Mesenchymal stem cell (in vitro differentiated cells and primary cell): Measurements from ENCODE around the gene SNED1.
A peak's percentile ranks its signal among the peaks of the same experiment; 100 is the strongest.

ENCODE experiments used
- DNase-seq: peaks from one replicate; pipeline ENCODE4 v3.0.0-alpha.2; 2013
- H2AFZ ChIP-seq: one replicate; pipeline ENCODE4 v1.6.1; 2013; ENCODE audit warnings: low read depth, mild to moderate bottlenecking, control low read depth, inconsistent platforms, low read length, moderate library complexity
- H2AK5ac ChIP-seq: 2 replicates; pipeline ENCODE4 v1.6.1; 2013; ENCODE audit warnings: low read length, moderate library complexity, mild to moderate bottlenecking, inconsistent platforms; ENCODE audit not compliant: severe bottlenecking
- H2BK120ac ChIP-seq: one replicate; pipeline ENCODE4 v1.6.1; 2013; ENCODE audit warnings: low read depth, mild to moderate bottlenecking, inconsistent platforms, low read length, moderate library complexity
- H2BK12ac ChIP-seq, 2 experiments: one replicate each; pipeline ENCODE4 v1.6.1; 2013; ENCODE audit warnings: inconsistent platforms in 2 of 2, low read length in 2 of 2, mild to moderate bottlenecking in 2 of 2, moderate library complexity in 2 of 2, control low read depth in 1 of 2
- H2BK15ac ChIP-seq: one replicate; pipeline ENCODE4 v1.6.1; 2013; ENCODE audit warnings: mild to moderate bottlenecking, low read depth, inconsistent platforms; ENCODE audit not compliant: poor library complexity, severe bottlenecking
- H2BK5ac ChIP-seq: 2 replicates; pipeline ENCODE4 v1.6.1; 2013; ENCODE audit warnings: low read depth, mild to moderate bottlenecking, low read length, control low read depth, inconsistent platforms; ENCODE audit not compliant: poor library complexity, severe bottlenecking
- H3K14ac ChIP-seq, 2 experiments: one replicate each; pipeline ENCODE4 v1.6.1; 2013; ENCODE audit warnings: inconsistent platforms in 2 of 2, low read length in 2 of 2, control low read depth in 1 of 2, mild to moderate bottlenecking in 1 of 2, moderate library complexity in 1 of 2
- H3K18ac ChIP-seq, 2 experiments: one replicate each; pipeline ENCODE4 v1.6.1; 2013; ENCODE audit warnings: inconsistent platforms in 2 of 2, low read length in 2 of 2, control low read depth in 1 of 2, low read depth in 1 of 2, mild to moderate bottlenecking in 1 of 2
- H3K23ac ChIP-seq, 2 experiments: one replicate each; pipeline ENCODE4 v1.6.1; 2013; ENCODE audit warnings: inconsistent platforms in 2 of 2, low read length in 2 of 2, mild to moderate bottlenecking in 2 of 2, moderate library complexity in 2 of 2, control low read depth in 1 of 2
- H3K27ac ChIP-seq: 2 replicates; pipeline ENCODE4 v1.5.1; 2013; ENCODE audit warnings: mild to moderate bottlenecking, moderate library complexity, low read length, control low read depth, inconsistent platforms; ENCODE audit not compliant: poor library complexity, severe bottlenecking
- H3K27me3 ChIP-seq, 2 experiments: 2 replicates each; pipeline versions ENCODE4 v1.6.1 to v1.7.0; 2013; ENCODE audit warnings: low read length in 2 of 2, mild to moderate bottlenecking in 2 of 2, moderate library complexity in 2 of 2, control low read depth in 1 of 2, inconsistent platforms in 1 of 2; ENCODE audit not compliant: control insufficient read depth in 1 of 2, insufficient read depth in 1 of 2
- H3K36me3 ChIP-seq, 2 experiments: 2 replicates each; pipeline versions ENCODE4 v1.6.1 to v1.7.0; 2013; ENCODE audit warnings: low read length in 2 of 2, control low read depth in 1 of 2, inconsistent platforms in 1 of 2, low read depth in 1 of 2, mild to moderate bottlenecking in 1 of 2; ENCODE audit not compliant: insufficient read depth in 2 of 2, control insufficient read depth in 1 of 2
- H3K4ac ChIP-seq, 2 experiments: one replicate each; pipeline ENCODE4 v1.6.1; 2013; ENCODE audit warnings: inconsistent platforms in 2 of 2, low read length in 2 of 2, mild to moderate bottlenecking in 2 of 2, moderate library complexity in 2 of 2, control low read depth in 1 of 2, low read depth in 1 of 2
- H3K4me1 ChIP-seq: 2 replicates; pipeline ENCODE4 v1.6.1; 2013; ENCODE audit warnings: low read depth, low read length, control low read depth; ENCODE audit not compliant: control insufficient read depth, insufficient read depth
- H3K4me2 ChIP-seq: 2 replicates; pipeline ENCODE4 v1.6.1; 2013; ENCODE audit warnings: low read length, mild to moderate bottlenecking, inconsistent platforms; ENCODE audit not compliant: poor library complexity, severe bottlenecking
- H3K4me3 ChIP-seq, 2 experiments: 2 replicates each; pipeline versions ENCODE4 v1.5.1 to v1.7.0; 2013; ENCODE audit warnings: low read length in 2 of 2, mild to moderate bottlenecking in 2 of 2, control low read depth in 1 of 2, low read depth in 1 of 2; ENCODE audit not compliant: insufficient read depth in 1 of 2
- H3K79me1 ChIP-seq: replicated peaks from 2 replicates; pipeline ENCODE4 v1.6.1; 2013; ENCODE audit warnings: mild to moderate bottlenecking, control low read depth, low read length, inconsistent platforms; ENCODE audit not compliant: poor library complexity, severe bottlenecking
- H3K9ac ChIP-seq: 2 replicates; pipeline ENCODE4 v1.7.0; 2013; ENCODE audit warnings: mild to moderate bottlenecking, low read length, moderate library complexity
- H3K9me3 ChIP-seq: 2 replicates; pipeline ENCODE4 v1.7.0; 2013; ENCODE audit warnings: mild to moderate bottlenecking, low read length; ENCODE audit not compliant: control insufficient read depth
- H4K8ac ChIP-seq: one replicate; pipeline ENCODE4 v1.6.1; 2013; ENCODE audit warnings: inconsistent platforms, mild to moderate bottlenecking, low read length, moderate library complexity
- H4K91ac ChIP-seq: one replicate; pipeline ENCODE4 v1.6.1; 2013; ENCODE audit warnings: mild to moderate bottlenecking, low read length, inconsistent platforms
- WGBS: methylation state at CpG from one replicate; pipeline ENCODE4 v1.1.7; 2013; ENCODE audit warnings: mixed read lengths; 5-methylcytosine and 5-hydroxymethylcytosine counted together

SNED1 gene

DNA sequence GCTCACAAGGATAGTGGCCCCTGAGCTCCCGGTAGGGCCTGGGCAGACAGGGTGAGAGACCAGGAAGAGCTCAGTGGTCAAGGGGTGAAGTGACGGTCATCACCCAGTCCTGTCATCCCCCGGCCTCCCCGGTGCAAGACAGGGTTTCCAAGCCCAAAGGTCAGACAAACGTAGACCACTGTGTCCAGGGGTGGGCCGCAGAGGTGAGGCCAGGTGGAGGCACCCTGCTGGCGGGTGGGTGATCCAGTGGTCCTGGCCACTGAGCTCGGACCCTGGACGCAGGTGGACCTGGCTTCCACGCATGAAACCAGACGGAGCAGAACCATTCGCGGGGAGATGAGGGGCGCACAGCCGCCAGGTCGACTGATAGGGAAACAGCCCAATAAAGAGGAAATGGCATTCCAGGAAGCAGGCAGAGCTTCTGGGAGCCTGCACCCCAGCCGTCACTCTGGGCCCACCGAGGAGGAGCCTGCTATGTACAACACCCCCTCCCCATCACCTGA, 14.4 kb upstream of the SNED1 start:
- Histone ChIP-seq H3K27ac (no peak overlapping the region), H2BK12ac (no peak overlapping the region), H3K4ac (no peak overlapping the region), H3K14ac (no peak overlapping the region), H3K79me1 (no peaks in the 10 kb centered on the region), H4K91ac (peak overlapping the region; percentile 15), H3K4me1 (peaks cover 10% of the 10 kb centered on the region), H2BK5ac (no peak overlapping the region), H3K4me3 (no peak overlapping the region), H3K4me2 (no peak overlapping the region), H3K36me3 (no peaks in the 10 kb centered on the region), H3K18ac (no peak overlapping the region), H2AK5ac (no peak overlapping the region), H3K9ac (no peak overlapping the region), H3K23ac (no peak overlapping the region), H3K9me3 (peaks cover 14% of the 10 kb centered on the region), H2AFZ (no peak overlapping the region), H2BK15ac (no peak overlapping the region), H4K8ac (no peak overlapping the region), H2BK120ac (no peak overlapping the region), H3K27me3 (peaks cover 0 to 31% of the 10 kb centered on the region in 2 experiments)
- no peak for DNase-seq
- 80% methylated on average over 16 of the region's 18 CpGs for WGBS

GRCh38 chr2:240985881-240986786, 12.3 kb upstream of the SNED1 start:
- Histone ChIP-seq H2BK120ac (no peak overlapping the region), H3K9me3 (peaks cover 16% of the 10 kb centered on the region), H2AFZ (no peak overlapping the region), H3K79me1 (no peaks in the 10 kb centered on the region), H3K4me1 (peaks cover 12% of the 10 kb centered on the region), H3K14ac (peak overlapping the region in 1 of 2 experiments; percentile 36), H3K4ac (no peak overlapping the region), H3K18ac (peak overlapping the region in 1 of 2 experiments; percentile 89), H2BK15ac (no peak overlapping the region), H3K27me3 (peaks cover 0 to 31% of the 10 kb centered on the region in 2 experiments), H3K4me3 (no peak overlapping the region), H3K9ac (peak overlapping the region; percentile 19), H2BK12ac (peak overlapping the region; percentile 65 to 75), H2BK5ac (no peak overlapping the region), H3K27ac (no peak overlapping the region), H2AK5ac (no peak overlapping the region), H3K4me2 (no peak overlapping the region), H4K91ac (peak overlapping the region; percentile 73), H3K36me3 (no peaks in the 10 kb centered on the region), H3K23ac (no peak overlapping the region), H4K8ac (peak overlapping the region; percentile 49)
- no peak for DNase-seq
- WGBS: 84% methylated on average over 19 of the region's 20 CpGs

DNA sequence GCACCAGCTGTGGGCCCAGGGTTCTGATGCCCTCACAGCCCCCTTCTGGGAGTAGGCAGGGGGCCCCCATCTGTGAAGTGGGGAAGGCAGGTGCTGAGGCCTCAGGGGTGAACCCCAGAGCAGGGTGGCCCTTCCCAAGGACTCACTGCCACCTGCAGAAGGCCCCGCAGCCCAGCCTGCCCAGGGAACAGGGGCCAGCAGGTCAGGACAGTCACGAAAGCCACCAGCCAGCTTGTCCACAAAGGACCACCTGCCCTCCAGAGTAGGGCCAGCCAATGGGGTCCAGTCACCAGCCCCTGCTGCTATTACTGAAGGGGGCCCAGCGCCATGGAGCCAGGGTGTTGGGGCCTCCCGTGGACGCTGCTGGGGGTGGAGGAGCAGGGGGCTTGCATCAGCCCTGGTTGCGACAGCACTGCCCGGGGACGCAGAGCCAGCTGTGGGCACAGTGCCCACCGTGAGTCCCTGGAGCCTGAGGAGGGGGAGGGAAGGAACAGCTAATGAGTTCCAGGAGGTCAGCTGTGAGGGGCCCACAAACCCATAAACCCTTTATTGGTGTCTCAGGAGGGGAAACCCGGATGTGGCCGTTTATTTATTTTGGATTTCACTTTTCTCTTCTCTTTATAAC, 11.5 kb upstream of the SNED1 start:
- H3K14ac ChIP-seq: peak overlapping the region in 1 of 2 experiments; percentile 4
- H4K91ac ChIP-seq: peak overlapping the region; percentile 95
- peaks cover 18% of the 10 kb centered on the region for H3K4me1 ChIP-seq
- H2BK120ac ChIP-seq: no peak overlapping the region
- peak overlapping the region; percentile 62 to 65 for H2BK12ac ChIP-seq
- H3K9ac ChIP-seq: peak overlapping the region; percentile 72
- H2AK5ac ChIP-seq: no peak overlapping the region
- no peak overlapping the region for H3K4me3 ChIP-seq
- peak; percentile 36 for DNase-seq
- no peak overlapping the region for H2BK15ac ChIP-seq
- H3K79me1 ChIP-seq: no peaks in the 10 kb centered on the region
- H2BK5ac ChIP-seq: no peak overlapping the region
- peaks cover 0 to 28% of the 10 kb centered on the region in 2 experiments for H3K27me3 ChIP-seq
- peak overlapping the region; percentile 80 for H4K8ac ChIP-seq
- H3K9me3 ChIP-seq: peaks cover 16% of the 10 kb centered on the region
- no peak overlapping the region for H3K4ac ChIP-seq
- no peak overlapping the region for H3K23ac ChIP-seq
- H2AFZ ChIP-seq: no peak overlapping the region
- no peaks in the 10 kb centered on the region for H3K36me3 ChIP-seq
- no peak overlapping the region for H3K4me2 ChIP-seq
- WGBS: 56% methylated on average over 9 of the region's 11 CpGs
- H3K27ac ChIP-seq: no peak overlapping the region
- peak overlapping the region; percentile 4 to 89 for H3K18ac ChIP-seq

DNA sequence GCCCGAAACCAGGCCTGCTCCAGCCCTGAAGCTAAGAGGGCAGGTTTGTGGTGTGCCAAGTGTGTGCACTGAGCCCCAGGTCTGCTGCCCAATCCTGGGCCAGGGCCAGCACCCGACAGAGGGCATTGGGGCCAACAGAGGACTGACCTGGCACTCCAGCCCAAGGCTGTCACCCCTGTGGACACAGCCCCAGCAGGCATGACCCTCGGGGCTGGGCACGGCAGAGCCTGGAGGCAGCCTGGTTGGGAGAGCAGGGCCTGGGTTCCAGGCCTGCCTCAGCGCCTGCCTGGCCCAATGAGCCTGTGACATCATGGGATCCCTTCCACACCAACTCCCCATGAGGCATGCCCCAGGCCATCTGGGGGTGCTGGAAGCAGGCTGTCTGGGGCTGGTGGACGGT, 10.8 kb upstream of the SNED1 start:
- Histone ChIP-seq H3K18ac (peak overlapping the region; percentile 25 to 34), H2BK15ac (no peak overlapping the region), H2BK120ac (peak overlapping the region; percentile 3), H4K91ac (peak overlapping the region; percentile 86), H3K79me1 (no peaks in the 10 kb centered on the region), H3K9ac (peak overlapping the region; percentile 72), H3K4ac (no peak overlapping the region), H2AFZ (no peak overlapping the region), H3K27ac (no peak overlapping the region), H3K4me3 (peak overlapping the region in 1 of 2 experiments; percentile 40), H3K9me3 (peaks cover 16% of the 10 kb centered on the region), H2AK5ac (no peak overlapping the region), H4K8ac (peak overlapping the region; percentile 57), H3K4me1 (peaks cover 24% of the 10 kb centered on the region), H3K14ac (no peak overlapping the region), H3K4me2 (no peak overlapping the region), H3K36me3 (no peaks in the 10 kb centered on the region), H2BK5ac (no peak overlapping the region), H2BK12ac (peak overlapping the region in 1 of 2 experiments; percentile 56), H3K23ac (no peak overlapping the region), H3K27me3 (peaks cover 0 to 21% of the 10 kb centered on the region in 2 experiments)
- WGBS: 89% methylated on average over 6 of the region's 6 CpGs
- DNase-seq: no peak
